BLaER1 (cell line): Measurements from ENCODE around the gene ZXDC.

Source experiments
- H3K27ac ChIP-seq: shearing (Covaris generic); formaldehyde crosslinking; 2 replicates; pipeline ENCODE4 v1.8.1; 2022
- H3K27me3 ChIP-seq: shearing (Covaris generic); formaldehyde crosslinking; 2 replicates; pipeline ENCODE4 v1.8.1; 2022
- H3K36me3 ChIP-seq: shearing (Covaris generic); formaldehyde crosslinking; 2 replicates; pipeline ENCODE4 v1.8.1; 2022
- H3K4me1 ChIP-seq: shearing (Covaris generic); formaldehyde crosslinking; 2 replicates; pipeline ENCODE4 v1.8.1; 2022
- H3K4me2 ChIP-seq: shearing (Covaris generic); formaldehyde crosslinking; 2 replicates; pipeline ENCODE4 v1.8.1; 2022
- H3K4me3 ChIP-seq: shearing (Covaris generic); formaldehyde crosslinking; 2 replicates; pipeline ENCODE4 v1.8.1; 2022
- H3K9ac ChIP-seq: shearing (Covaris generic); formaldehyde crosslinking; 2 replicates; pipeline ENCODE4 v1.8.1; 2022
- H3K9me3 ChIP-seq: shearing (Covaris generic); formaldehyde crosslinking; 2 replicates; pipeline ENCODE4 v1.8.1; 2022
- H4K20me1 ChIP-seq: shearing (Covaris generic); formaldehyde crosslinking; 2 replicates; pipeline ENCODE4 v1.8.1; 2022
- Cebpa-rat ChIP-seq: shearing (Covaris generic); IDR thresholded peaks from 2 replicates; pipeline ENCODE4 v1.8.1; 2022

Gene ZXDC

GRCh38 chr3:126413693-126414080 is 62.0 kb downstream of the ZXDC start:
- Histone ChIP-seq H3K4me3 (no peak overlapping the region), H3K27me3 (no peaks in the 10 kb centered on the region), H3K36me3 (no peaks in the 10 kb centered on the region), H4K20me1 (no peaks in the 10 kb centered on the region), H3K4me2 (no peak overlapping the region), H3K9me3 (no peaks in the 10 kb centered on the region), H3K27ac (no peak overlapping the region), H3K4me1 (no peaks in the 10 kb centered on the region), H3K9ac (no peak overlapping the region)
- TF ChIP-seq Cebpa-rat = no peak

- no peak overlapping the region for H3K4me3 ChIP-seq
- H3K4me1 ChIP-seq = no peaks in the 10 kb centered on the region
- no peaks in the 10 kb centered on the region for H4K20me1 ChIP-seq
- H3K9me3 ChIP-seq = no peaks in the 10 kb centered on the region
- H3K27ac ChIP-seq = no peak overlapping the region
- H3K27me3 ChIP-seq = no peaks in the 10 kb centered on the region
- H3K4me2 ChIP-seq = no peak overlapping the region
- H3K36me3 ChIP-seq = no peaks in the 10 kb centered on the region
- no peak overlapping the region for H3K9ac ChIP-seq
- no peak for TF ChIP-seq Cebpa-rat
Observed at GRCh38 chr3:126412841-126413692, 62.6 kb downstream of the ZXDC start.

- Histone ChIP-seq H4K20me1 (no peaks in the 10 kb centered on the region), H3K27me3 (no peaks in the 10 kb centered on the region), H3K36me3 (no peaks in the 10 kb centered on the region), H3K4me1 (no peaks in the 10 kb centered on the region), H3K4me2 (no peak overlapping the region), H3K9ac (no peak overlapping the region), H3K27ac (no peak overlapping the region), H3K9me3 (no peaks in the 10 kb centered on the region), H3K4me3 (no peak overlapping the region)
- TF ChIP-seq Cebpa-rat = no peak
Observed at GRCh38 chr3:126408099-126408498, 67.6 kb downstream of the ZXDC start.

DNA sequence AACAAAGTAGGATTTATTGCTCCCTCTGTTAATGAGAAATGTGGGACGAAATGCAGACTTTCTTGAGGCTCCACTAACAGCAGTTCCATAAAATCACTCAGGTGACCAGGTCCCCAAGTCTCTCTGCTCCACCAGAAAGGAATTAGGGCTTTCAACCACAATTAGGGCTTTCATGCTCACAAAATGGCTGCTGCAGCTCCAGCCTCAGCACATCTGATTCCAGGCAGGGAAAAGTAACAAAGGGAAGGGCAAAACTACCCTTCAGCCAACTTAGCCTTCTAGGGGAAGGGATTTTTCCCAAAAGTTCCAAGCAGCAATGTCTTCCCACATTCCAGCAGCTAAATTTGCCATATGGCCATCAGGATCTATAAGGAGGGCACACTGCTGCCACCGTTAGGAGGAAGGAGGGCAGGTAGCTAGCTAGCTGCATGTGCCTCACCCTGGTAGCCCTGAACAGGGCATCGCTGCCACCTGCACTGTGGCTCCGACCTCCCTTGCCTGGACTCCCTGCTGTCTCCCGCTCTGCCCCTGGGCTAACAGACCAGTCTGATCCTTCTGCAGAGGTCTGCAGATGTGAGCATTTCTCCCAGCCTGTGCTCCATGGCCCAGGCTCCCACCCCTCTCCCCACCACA is 68.2 kb downstream of the ZXDC start:
- no peak overlapping the region for H3K9ac ChIP-seq
- no peak overlapping the region for H3K27ac ChIP-seq
- no peaks in the 10 kb centered on the region for H3K36me3 ChIP-seq
- no peaks in the 10 kb centered on the region for H3K9me3 ChIP-seq
- H4K20me1 ChIP-seq = no peaks in the 10 kb centered on the region
- H3K4me2 ChIP-seq = no peak overlapping the region
- H3K4me1 ChIP-seq = no peaks in the 10 kb centered on the region
- no peak for TF ChIP-seq Cebpa-rat
- H3K27me3 ChIP-seq = no peaks in the 10 kb centered on the region
- H3K4me3 ChIP-seq = no peak overlapping the region

GRCh38 chr3:126406389-126407296 is 69.0 kb downstream of the ZXDC start:
- Histone ChIP-seq H3K9ac (no peak overlapping the region), H3K27ac (no peak overlapping the region), H4K20me1 (no peaks in the 10 kb centered on the region), H3K27me3 (no peaks in the 10 kb centered on the region), H3K9me3 (no peaks in the 10 kb centered on the region), H3K36me3 (no peaks in the 10 kb centered on the region), H3K4me2 (no peak overlapping the region), H3K4me1 (no peaks in the 10 kb centered on the region), H3K4me3 (no peak overlapping the region)
- TF ChIP-seq Cebpa-rat = no peak

- Histone ChIP-seq H3K27ac (no peak overlapping the region), H3K9ac (no peak overlapping the region), H4K20me1 (no peaks in the 10 kb centered on the region), H3K27me3 (no peaks in the 10 kb centered on the region), H3K4me2 (no peak overlapping the region), H3K4me1 (peaks cover 12% of the 10 kb centered on the region), H3K36me3 (no peaks in the 10 kb centered on the region), H3K9me3 (peaks cover 8% of the 10 kb centered on the region; the same call in 1 of the 2 replicates), H3K4me3 (no peak overlapping the region)
- no peak for TF ChIP-seq Cebpa-rat
Observed at GRCh38 chr3:126402666-126403302, 72.9 kb downstream of the ZXDC start.

- Histone ChIP-seq H3K36me3 (no peaks in the 10 kb centered on the region), H3K27me3 (no peaks in the 10 kb centered on the region), H3K4me2 (no peak overlapping the region), H3K27ac (no peak overlapping the region), H3K4me1 (peaks cover 12% of the 10 kb centered on the region), H3K9ac (no peak overlapping the region), H3K4me3 (no peak overlapping the region), H4K20me1 (no peaks in the 10 kb centered on the region), H3K9me3 (peaks cover 8% of the 10 kb centered on the region; the same call in 1 of the 2 replicates)
- no peak for TF ChIP-seq Cebpa-rat
Observed at GRCh38 chr3:126402178-126402577, 73.5 kb downstream of the ZXDC start.

DNA sequence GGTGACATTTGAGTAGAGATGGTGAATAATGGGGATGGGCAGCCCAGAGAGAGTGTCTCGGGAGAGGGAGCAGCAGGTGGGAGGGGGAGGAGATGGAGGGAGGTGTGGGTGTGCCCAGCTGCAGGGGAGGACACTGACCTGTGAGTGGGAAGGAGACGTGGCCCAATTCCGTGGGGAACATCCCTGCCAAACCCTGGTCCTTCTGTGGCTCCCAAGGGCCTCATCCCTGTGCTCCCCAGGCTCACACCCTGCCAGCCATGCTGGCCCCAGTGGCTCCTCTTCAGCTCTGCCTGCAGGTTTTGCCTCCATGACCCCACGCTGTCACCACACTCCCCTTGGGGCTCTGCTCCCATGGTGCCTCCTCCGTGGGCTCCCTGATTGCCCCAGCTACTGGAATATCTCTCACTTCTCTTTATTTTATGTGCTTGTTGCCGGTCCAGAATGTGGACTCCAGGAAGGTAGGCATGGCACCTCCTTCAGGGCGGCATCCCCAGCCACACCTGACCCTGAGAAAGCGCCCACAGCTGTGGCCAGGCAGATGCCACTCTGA is 74.0 kb downstream of the ZXDC start:
- no peak for TF ChIP-seq Cebpa-rat
- Histone ChIP-seq H4K20me1 (no peaks in the 10 kb centered on the region), H3K4me1 (peaks cover 12% of the 10 kb centered on the region), H3K4me3 (no peak overlapping the region), H3K4me2 (no peak overlapping the region), H3K9ac (no peak overlapping the region), H3K9me3 (peaks cover 8% of the 10 kb centered on the region; the same call in 1 of the 2 replicates), H3K27me3 (no peaks in the 10 kb centered on the region), H3K27ac (no peak overlapping the region), H3K36me3 (no peaks in the 10 kb centered on the region)

GRCh38 chr3:126399756-126400155 is 75.9 kb downstream of the ZXDC start:
- TF ChIP-seq Cebpa-rat = no peak
- peaks cover 8% of the 10 kb centered on the region; the same call in 1 of the 2 replicates for H3K9me3 ChIP-seq
- H3K4me2 ChIP-seq = peak overlapping the region; percentile 38
- H3K4me3 ChIP-seq = no peak overlapping the region
- H4K20me1 ChIP-seq = no peaks in the 10 kb centered on the region
- peaks cover 12% of the 10 kb centered on the region for H3K4me1 ChIP-seq
- H3K9ac ChIP-seq = no peak overlapping the region
- H3K36me3 ChIP-seq = no peaks in the 10 kb centered on the region
- H3K27me3 ChIP-seq = no peaks in the 10 kb centered on the region
- no peak overlapping the region for H3K27ac ChIP-seq
